D721Med (cell line): Measurements from ENCODE around the gene UMODL1.
A peak's percentile ranks its signal among the peaks of the same experiment; 100 is the strongest.

ENCODE experiments used
- DNase-seq: peaks from one replicate; pipeline ENCODE4 v3.0.0; 2011; ENCODE audit warnings: low spot score; ENCODE audit not compliant: insufficient read length
- FAIRE-seq: peaks from 2 replicates; lab custom pipeline; 2011; peaks lifted over from hg19 to GRCh38; lab: Jason Lieb, UNC
- CTCF ChIP-seq: IDR thresholded peaks from 2 replicates; pipeline ENCODE4 v1.5.1; 2012; ENCODE audit warnings: mild to moderate bottlenecking, control low read depth; ENCODE audit not compliant: insufficient read depth; ENCODE audit errors: missing control alignments

The UMODL1 gene

DNA sequence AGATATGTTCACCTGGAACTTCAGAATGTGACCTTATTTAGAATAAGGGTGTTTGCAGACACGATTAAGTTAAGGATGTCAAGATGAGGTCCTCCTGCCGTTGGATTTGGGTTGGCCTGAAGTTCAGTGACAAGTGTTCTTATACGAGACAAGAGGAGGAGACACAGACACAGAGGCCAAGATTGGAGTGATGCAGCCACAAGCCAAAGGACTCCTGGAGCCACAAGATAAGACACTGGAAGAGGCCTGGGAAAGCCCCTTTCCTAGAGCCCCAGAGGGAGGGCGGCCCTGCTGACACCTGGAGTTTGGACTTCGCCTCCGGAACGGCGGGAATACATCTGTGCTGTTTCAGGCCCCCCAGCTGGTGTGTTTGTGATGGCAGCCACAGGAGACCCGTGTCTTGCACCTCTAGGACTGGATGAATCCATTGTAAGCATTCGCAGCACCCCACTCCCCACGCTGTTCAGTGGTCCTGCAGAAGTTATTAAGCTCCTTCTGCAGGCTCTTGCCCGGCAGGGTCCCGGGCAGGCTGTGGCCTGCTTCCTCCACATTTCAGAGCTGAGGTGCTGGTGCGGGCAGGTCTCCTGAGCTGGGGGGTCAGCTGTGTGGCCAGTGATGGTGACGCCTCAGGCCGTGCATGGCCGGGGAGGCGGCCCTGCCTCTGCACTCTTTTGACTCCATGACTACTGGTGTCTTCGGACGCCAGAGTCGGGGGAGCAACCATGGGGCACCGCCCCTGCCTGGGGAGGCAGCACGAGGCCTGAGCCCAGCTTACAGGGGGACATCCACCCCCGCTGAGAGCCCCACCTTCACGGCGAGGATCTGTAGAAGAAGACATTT is 34.6 kb downstream of the UMODL1 start:
- DNase-seq (no peak), FAIRE-seq (no peak)
- TF ChIP-seq CTCF = no peak

DNA sequence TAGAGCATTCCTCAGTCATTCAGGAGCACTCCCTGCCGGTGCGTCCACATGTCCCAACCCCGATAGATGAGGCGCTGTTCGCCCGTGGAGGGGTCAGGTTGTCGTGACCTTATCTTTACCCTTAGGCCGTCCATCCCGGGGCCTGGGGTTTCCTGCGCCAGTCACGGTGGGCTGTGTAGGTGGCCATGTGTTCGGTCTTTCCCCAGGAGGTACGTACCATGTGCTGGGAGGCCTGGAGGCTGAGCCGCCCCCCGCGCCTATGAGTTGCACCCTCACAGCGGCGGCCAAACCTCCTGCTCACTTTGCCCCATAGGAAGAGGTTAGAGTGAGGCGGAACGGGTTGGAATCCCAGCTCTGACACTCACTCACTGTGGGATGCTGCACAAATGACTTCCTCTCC is 35.3 kb downstream of the UMODL1 start:
- DNase-seq = no peak
- no peak for FAIRE-seq
- TF ChIP-seq CTCF = no peak

GRCh38 chr21:42107177-42107880 is 36.2 kb downstream of the UMODL1 start:
- no peak for FAIRE-seq
- TF ChIP-seq CTCF = no peak
- no peak for DNase-seq

GRCh38 chr21:42107881-42108553 is 36.9 kb downstream of the UMODL1 start:
- no peak for FAIRE-seq

DNA sequence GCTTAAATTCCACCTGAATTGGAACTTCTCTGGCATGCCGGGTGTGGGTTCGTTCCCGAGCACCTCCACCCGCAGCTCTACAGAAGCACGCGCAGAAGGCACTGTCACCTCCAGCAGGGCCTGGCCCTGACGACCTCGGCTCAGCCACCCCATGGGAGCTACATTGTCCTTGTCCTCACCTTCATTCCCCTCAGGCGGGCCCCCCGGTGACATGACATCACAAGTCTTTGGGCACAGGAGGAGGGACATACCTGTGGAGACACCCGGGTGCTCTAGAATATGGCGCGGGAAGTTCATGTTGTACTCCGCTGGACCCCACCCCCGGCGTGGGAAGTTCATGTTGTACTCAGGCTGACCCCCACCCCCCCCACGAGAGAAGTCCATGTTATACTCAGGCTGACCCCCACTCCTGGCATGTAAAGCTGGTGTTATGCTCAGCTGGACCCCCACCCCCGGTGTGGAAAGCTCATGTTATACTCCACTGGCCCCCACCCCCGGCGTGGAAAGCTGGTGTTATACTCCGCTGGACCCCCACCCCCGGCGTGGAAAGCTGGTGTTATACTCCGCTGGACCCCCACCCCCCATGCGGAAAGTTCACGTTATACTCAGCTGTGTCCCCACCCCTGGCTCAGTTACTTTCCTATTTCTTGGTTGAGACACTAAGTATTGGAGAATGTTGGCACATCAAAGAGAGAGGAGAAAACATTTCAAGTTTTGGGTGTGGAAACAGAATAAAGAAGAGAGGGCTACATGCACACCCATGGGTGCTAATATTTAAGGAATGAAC is 37.6 kb downstream of the UMODL1 start:
- DNase-seq (no peak), FAIRE-seq (no peak)
- TF ChIP-seq CTCF = no peak

More at GRCh38 chr21:42107881-42108553, 36.9 kb downstream of the UMODL1 start:
- peak; percentile 42 for DNase-seq
- TF ChIP-seq CTCF = no peak

DNA sequence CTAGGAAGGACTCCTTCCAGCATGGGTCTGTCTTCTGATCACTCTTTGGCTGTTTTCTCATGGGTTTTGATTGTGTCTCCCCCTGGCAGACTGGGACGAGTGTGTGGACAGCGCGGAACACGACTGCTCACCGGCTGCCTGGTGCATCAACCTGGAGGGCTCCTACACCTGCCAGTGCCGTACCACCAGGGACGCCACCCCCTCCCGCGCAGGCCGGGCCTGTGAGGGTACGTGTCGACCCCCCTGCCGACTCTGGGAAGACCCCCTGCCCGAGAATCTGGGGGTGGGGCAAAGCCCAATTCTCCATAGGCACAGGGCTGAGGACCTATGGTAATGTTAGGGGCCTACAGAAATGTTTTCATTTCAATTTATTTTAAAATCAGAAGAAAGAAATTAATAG is 38.4 kb downstream of the UMODL1 start:
- DNase-seq = no peak
- TF ChIP-seq CTCF = no peak
- no peak for FAIRE-seq
